Measurements from ENCODE around the gene CHSY1.

Gene CHSY1

DNA sequence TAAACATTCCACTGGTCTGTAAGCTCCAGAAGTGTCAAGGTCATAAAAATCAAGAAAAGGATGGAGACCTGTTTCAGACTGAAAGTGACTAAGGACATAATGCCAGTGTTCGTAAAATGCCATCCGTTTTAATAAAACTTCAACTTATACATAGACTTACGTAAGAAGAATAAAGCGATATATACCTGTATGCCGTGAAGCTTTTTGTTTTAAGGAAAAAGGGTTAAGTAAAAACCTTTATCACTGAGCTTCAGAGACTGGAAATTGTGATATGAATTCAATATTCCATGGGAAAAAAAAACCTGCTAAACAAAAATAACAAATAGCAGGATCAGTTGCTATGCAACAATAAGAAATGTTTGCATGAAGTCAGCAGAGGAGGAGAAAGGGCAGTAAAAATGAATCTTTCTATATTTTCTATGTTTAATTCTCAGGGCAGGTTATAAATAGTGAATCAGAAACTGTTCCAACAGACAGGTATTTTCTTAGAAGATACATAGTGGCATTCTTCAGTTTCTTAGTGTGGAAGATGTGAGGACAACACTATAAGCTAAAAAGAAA is 42.5 kb downstream of the CHSY1 start:
- WGBS: no CpG with 5 or more reads among the region's 5 CpGs
- Histone ChIP-seq H2BK5ac (ENCODE audit: low read depth, low read length, poor library complexity, severe bottlenecking) (no peak overlapping the region), H3K18ac (ENCODE audit: low read depth in 1 of 2, low read length in 2 of 2) (no peak overlapping the region), H3K4me3 (ENCODE audit: insufficient read depth in 1 of 2, low read depth in 1 of 2, low read length in 2 of 2) (no peak overlapping the region), H4K8ac (ENCODE audit: low read length) (no peak overlapping the region), H3K79me1 (replicated peaks; ENCODE audit: low read length, poor library complexity, severe bottlenecking) (no peaks in the 10 kb centered on the region), H3K23ac (ENCODE audit: low read length in 2 of 2) (no peak overlapping the region), H2AK5ac (ENCODE audit: low read length, severe bottlenecking) (no peak overlapping the region), H3K4ac (ENCODE audit: low read depth in 1 of 2, low read length in 2 of 2) (no peak overlapping the region), H3K4me2 (ENCODE audit: low read length, poor library complexity, severe bottlenecking) (no peak overlapping the region), H3K27ac (ENCODE audit: low read length, poor library complexity, severe bottlenecking) (no peak overlapping the region), H3K36me3 (ENCODE audit: control insufficient read depth in 1 of 2, insufficient read depth in 2 of 2, low read depth in 1 of 2, low read length in 2 of 2) (peaks cover 3 to 9% of the 10 kb centered on the region in 2 experiments), H2BK120ac (ENCODE audit: low read depth, low read length) (no peak overlapping the region), H2BK12ac (ENCODE audit: low read length in 2 of 2) (no peak overlapping the region), H2AFZ (ENCODE audit: low read depth, low read length) (no peak overlapping the region), H3K27me3 (ENCODE audit: control insufficient read depth in 1 of 2, insufficient read depth in 1 of 2, low read length in 2 of 2) (no peaks in the 10 kb centered on the region), H3K4me1 (ENCODE audit: control insufficient read depth, insufficient read depth, low read depth, low read length) (peaks cover 5% of the 10 kb centered on the region), H4K91ac (ENCODE audit: low read length) (no peak overlapping the region), H3K9ac (ENCODE audit: low read length) (peak overlapping the region; percentile 60), H3K9me3 (ENCODE audit: control insufficient read depth, low read length) (no peaks in the 10 kb centered on the region), H2BK15ac (ENCODE audit: low read depth, poor library complexity, severe bottlenecking) (no peak overlapping the region), H3K14ac (ENCODE audit: low read length in 2 of 2) (no peak overlapping the region)
- peak; percentile 46 for DNase-seq

DNA sequence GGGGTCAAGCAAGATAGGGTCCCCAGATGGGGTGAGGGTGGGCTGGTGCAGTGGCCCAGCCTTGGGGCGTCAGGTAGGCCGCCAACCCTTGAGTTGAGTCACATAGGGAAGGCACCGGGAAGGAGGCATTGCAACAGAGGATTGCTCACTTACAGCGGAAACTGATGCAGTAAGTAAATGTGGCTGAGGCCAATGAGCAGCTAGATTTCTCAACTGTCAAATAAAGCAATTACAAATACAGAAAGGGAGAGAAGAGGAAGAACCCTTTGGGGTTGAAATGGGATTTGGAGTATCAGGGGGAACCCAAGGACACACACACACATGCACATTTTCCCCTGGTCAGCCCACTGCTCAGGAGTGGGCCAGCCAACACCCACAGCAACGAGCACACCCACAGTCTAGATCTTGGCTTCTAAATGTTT is 44.0 kb downstream of the CHSY1 start:
- Histone ChIP-seq H2BK12ac (ENCODE audit: low read length in 2 of 2) (no peak overlapping the region), H3K4ac (ENCODE audit: low read depth in 1 of 2, low read length in 2 of 2) (no peak overlapping the region), H3K4me1 (ENCODE audit: control insufficient read depth, insufficient read depth, low read depth, low read length) (peaks cover 7% of the 10 kb centered on the region), H3K18ac (ENCODE audit: low read depth in 1 of 2, low read length in 2 of 2) (no peak overlapping the region), H3K14ac (ENCODE audit: low read length in 2 of 2) (no peak overlapping the region), H3K27me3 (ENCODE audit: control insufficient read depth in 1 of 2, insufficient read depth in 1 of 2, low read length in 2 of 2) (no peaks in the 10 kb centered on the region), H3K9ac (ENCODE audit: low read length) (no peak overlapping the region), H2BK15ac (ENCODE audit: low read depth, poor library complexity, severe bottlenecking) (no peak overlapping the region), H2BK120ac (ENCODE audit: low read depth, low read length) (no peak overlapping the region), H2AK5ac (ENCODE audit: low read length, severe bottlenecking) (no peak overlapping the region), H3K9me3 (ENCODE audit: control insufficient read depth, low read length) (no peaks in the 10 kb centered on the region), H3K4me3 (ENCODE audit: insufficient read depth in 1 of 2, low read depth in 1 of 2, low read length in 2 of 2) (no peak overlapping the region), H3K79me1 (replicated peaks; ENCODE audit: low read length, poor library complexity, severe bottlenecking) (no peaks in the 10 kb centered on the region), H3K27ac (ENCODE audit: low read length, poor library complexity, severe bottlenecking) (no peak overlapping the region), H3K36me3 (ENCODE audit: control insufficient read depth in 1 of 2, insufficient read depth in 2 of 2, low read depth in 1 of 2, low read length in 2 of 2) (no peaks in the 10 kb centered on the region), H2BK5ac (ENCODE audit: low read depth, low read length, poor library complexity, severe bottlenecking) (no peak overlapping the region), H3K23ac (ENCODE audit: low read length in 2 of 2) (no peak overlapping the region), H3K4me2 (ENCODE audit: low read length, poor library complexity, severe bottlenecking) (no peak overlapping the region), H4K91ac (ENCODE audit: low read length) (no peak overlapping the region), H4K8ac (ENCODE audit: low read length) (no peak overlapping the region), H2AFZ (ENCODE audit: low read depth, low read length) (no peak overlapping the region)
- 79% methylated on average over 5 of the region's 5 CpGs for WGBS
- peak; percentile 79 for DNase-seq

DNA sequence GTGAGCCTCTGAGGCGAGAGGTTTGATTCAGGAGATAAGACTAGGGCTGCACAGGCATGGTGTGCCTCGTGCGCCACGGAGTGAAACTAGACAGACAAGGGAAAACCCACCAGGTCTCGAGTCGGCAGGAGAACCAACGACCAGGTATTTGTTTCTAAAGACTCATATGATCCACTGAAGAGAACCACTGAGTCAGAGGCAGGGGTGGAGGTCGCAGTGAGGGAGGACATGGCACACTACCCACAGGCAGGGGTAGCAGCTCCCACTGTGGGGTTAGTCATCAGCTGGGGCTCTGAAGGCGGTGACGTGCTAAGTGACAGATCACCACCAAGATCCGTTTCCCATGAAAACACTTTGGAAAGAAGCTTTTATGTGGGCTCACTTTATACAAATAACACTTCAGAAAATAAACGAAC is 45.7 kb downstream of the CHSY1 start:
- no peaks in the 10 kb centered on the region for H3K9me3 ChIP-seq (ENCODE audit: control insufficient read depth, low read length)
- H2BK5ac ChIP-seq (ENCODE audit: low read depth, low read length, poor library complexity, severe bottlenecking): no peak overlapping the region
- H2BK120ac ChIP-seq (ENCODE audit: low read depth, low read length): no peak overlapping the region
- no peaks in the 10 kb centered on the region for H3K79me1 ChIP-seq (replicated peaks; ENCODE audit: low read length, poor library complexity, severe bottlenecking)
- no peak overlapping the region for H3K4me3 ChIP-seq (ENCODE audit: insufficient read depth in 1 of 2, low read depth in 1 of 2, low read length in 2 of 2)
- H2AK5ac ChIP-seq (ENCODE audit: low read length, severe bottlenecking): no peak overlapping the region
- H3K23ac ChIP-seq (ENCODE audit: low read length in 2 of 2): no peak overlapping the region
- H3K18ac ChIP-seq (ENCODE audit: low read depth in 1 of 2, low read length in 2 of 2): peak overlapping the region in 1 of 2 experiments; percentile 19
- no peak overlapping the region for H4K91ac ChIP-seq (ENCODE audit: low read length)
- no peak overlapping the region for H2BK15ac ChIP-seq (ENCODE audit: low read depth, poor library complexity, severe bottlenecking)
- no peaks in the 10 kb centered on the region for H3K36me3 ChIP-seq (ENCODE audit: control insufficient read depth in 1 of 2, insufficient read depth in 2 of 2, low read depth in 1 of 2, low read length in 2 of 2)
- DNase-seq: peak; percentile 89
- H3K4me1 ChIP-seq (ENCODE audit: control insufficient read depth, insufficient read depth, low read depth, low read length): peaks cover 13% of the 10 kb centered on the region
- H2BK12ac ChIP-seq (ENCODE audit: low read length in 2 of 2): no peak overlapping the region
- H4K8ac ChIP-seq (ENCODE audit: low read length): peak overlapping the region; percentile 55
- H3K14ac ChIP-seq (ENCODE audit: low read length in 2 of 2): no peak overlapping the region
- H2AFZ ChIP-seq (ENCODE audit: low read depth, low read length): no peak overlapping the region
- H3K27me3 ChIP-seq (ENCODE audit: control insufficient read depth in 1 of 2, insufficient read depth in 1 of 2, low read length in 2 of 2): no peaks in the 10 kb centered on the region
- H3K27ac ChIP-seq (ENCODE audit: low read length, poor library complexity, severe bottlenecking): peak overlapping the region; percentile 43
- H3K9ac ChIP-seq (ENCODE audit: low read length): peak overlapping the region; percentile 14
- H3K4ac ChIP-seq (ENCODE audit: low read depth in 1 of 2, low read length in 2 of 2): no peak overlapping the region
- peak overlapping the region; percentile 54 for H3K4me2 ChIP-seq (ENCODE audit: low read length, poor library complexity, severe bottlenecking)
- WGBS: 51% methylated on average over 11 of the region's 12 CpGs

DNA sequence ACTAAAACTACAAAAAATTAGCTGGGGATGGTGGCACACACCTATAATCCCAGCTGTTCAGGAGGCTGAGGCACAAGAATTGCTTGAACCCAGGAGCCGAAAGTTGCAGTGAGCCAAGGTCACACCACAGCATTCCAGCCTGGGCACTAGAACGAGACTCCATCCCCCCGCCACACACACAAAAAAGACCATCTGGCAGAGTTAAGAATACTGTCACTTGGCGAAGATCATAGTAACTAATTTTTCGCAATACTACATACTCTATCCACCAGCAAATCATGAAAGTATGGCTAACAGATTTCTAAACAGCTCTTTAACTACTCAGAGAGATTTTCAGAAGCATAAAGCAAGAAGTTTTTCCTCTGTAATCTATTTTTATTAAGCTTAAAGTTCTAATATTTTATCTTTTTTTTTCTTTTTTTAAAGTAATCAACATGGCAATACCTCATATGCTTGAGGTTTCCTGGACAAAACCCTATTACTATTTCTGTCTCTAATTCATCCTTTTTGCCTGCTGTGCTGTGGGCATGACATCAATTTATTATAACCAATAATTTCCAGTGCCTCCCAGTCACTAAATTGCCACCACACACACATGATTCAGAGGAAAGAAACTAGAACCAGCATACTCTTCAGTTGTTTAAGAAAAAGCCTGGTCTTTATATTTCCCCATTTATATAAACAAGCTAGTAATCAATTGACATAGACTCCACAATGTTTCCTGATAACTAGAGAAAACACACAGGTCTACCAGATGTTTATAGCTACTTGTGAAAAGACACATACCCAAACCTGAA is 46.9 kb downstream of the CHSY1 start:
- no peak overlapping the region for H3K23ac ChIP-seq (ENCODE audit: low read length in 2 of 2)
- H3K4me1 ChIP-seq (ENCODE audit: control insufficient read depth, insufficient read depth, low read depth, low read length): peaks cover 18% of the 10 kb centered on the region
- H3K27ac ChIP-seq (ENCODE audit: low read length, poor library complexity, severe bottlenecking): no peak overlapping the region
- no peak for DNase-seq
- no peaks in the 10 kb centered on the region for H3K27me3 ChIP-seq (ENCODE audit: control insufficient read depth in 1 of 2, insufficient read depth in 1 of 2, low read length in 2 of 2)
- peak overlapping the region; percentile 37 for H3K9ac ChIP-seq (ENCODE audit: low read length)
- no peak overlapping the region for H4K91ac ChIP-seq (ENCODE audit: low read length)
- H3K9me3 ChIP-seq (ENCODE audit: control insufficient read depth, low read length): no peaks in the 10 kb centered on the region
- no peak overlapping the region for H3K4ac ChIP-seq (ENCODE audit: low read depth in 1 of 2, low read length in 2 of 2)
- no peak overlapping the region for H2AK5ac ChIP-seq (ENCODE audit: low read length, severe bottlenecking)
- no peak overlapping the region for H3K14ac ChIP-seq (ENCODE audit: low read length in 2 of 2)
- no peak overlapping the region for H2BK5ac ChIP-seq (ENCODE audit: low read depth, low read length, poor library complexity, severe bottlenecking)
- no peak overlapping the region for H2BK15ac ChIP-seq (ENCODE audit: low read depth, poor library complexity, severe bottlenecking)
- H2BK120ac ChIP-seq (ENCODE audit: low read depth, low read length): no peak overlapping the region
- H4K8ac ChIP-seq (ENCODE audit: low read length): no peak overlapping the region
- H2AFZ ChIP-seq (ENCODE audit: low read depth, low read length): no peak overlapping the region
- WGBS: 87% methylated on average over 5 of the region's 5 CpGs
- no peaks in the 10 kb centered on the region for H3K79me1 ChIP-seq (replicated peaks; ENCODE audit: low read length, poor library complexity, severe bottlenecking)
- no peak overlapping the region for H2BK12ac ChIP-seq (ENCODE audit: low read length in 2 of 2)
- no peaks in the 10 kb centered on the region for H3K36me3 ChIP-seq (ENCODE audit: control insufficient read depth in 1 of 2, insufficient read depth in 2 of 2, low read depth in 1 of 2, low read length in 2 of 2)
- no peak overlapping the region for H3K4me3 ChIP-seq (ENCODE audit: insufficient read depth in 1 of 2, low read depth in 1 of 2, low read length in 2 of 2)
- no peak overlapping the region for H3K4me2 ChIP-seq (ENCODE audit: low read length, poor library complexity, severe bottlenecking)
- H3K18ac ChIP-seq (ENCODE audit: low read depth in 1 of 2, low read length in 2 of 2): no peak overlapping the region
